ENCODE results near the gene DAAM1.

Gene DAAM1

DNA sequence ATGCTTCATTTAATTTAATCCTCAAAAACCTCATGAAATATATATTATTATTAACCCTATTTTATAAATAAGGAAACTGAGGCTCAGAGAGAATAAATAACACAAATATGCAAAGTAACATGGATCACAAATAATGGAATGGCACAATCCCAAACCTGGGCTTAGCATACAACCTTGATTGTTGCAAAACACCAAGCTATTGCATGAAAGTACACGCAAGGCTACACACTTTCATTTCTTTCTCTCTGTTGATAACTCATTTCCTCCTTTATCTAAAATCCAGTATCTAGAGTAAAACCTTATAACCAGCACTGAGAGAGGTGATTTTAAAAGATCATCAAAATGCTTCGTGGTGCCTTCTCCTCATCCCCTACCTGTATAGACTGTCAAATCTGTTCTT, 2.8 kb upstream of the DAAM1 start:
- TF ChIP-seq, protein P1, sequence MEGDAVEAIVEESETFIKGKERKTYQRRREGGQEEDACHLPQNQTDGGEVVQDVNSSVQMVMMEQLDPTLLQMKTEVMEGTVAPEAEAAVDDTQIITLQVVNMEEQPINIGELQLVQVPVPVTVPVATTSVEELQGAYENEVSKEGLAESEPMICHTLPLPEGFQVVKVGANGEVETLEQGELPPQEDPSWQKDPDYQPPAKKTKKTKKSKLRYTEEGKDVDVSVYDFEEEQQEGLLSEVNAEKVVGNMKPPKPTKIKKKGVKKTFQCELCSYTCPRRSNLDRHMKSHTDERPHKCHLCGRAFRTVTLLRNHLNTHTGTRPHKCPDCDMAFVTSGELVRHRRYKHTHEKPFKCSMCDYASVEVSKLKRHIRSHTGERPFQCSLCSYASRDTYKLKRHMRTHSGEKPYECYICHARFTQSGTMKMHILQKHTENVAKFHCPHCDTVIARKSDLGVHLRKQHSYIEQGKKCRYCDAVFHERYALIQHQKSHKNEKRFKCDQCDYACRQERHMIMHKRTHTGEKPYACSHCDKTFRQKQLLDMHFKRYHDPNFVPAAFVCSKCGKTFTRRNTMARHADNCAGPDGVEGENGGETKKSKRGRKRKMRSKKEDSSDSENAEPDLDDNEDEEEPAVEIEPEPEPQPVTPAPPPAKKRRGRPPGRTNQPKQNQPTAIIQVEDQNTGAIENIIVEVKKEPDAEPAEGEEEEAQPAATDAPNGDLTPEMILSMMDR (IDR thresholded peaks at IDR 0.05; ENCODE audit: low read depth, low read length) = no peak
- no peak for DNase-seq (ENCODE audit: low read depth, low spot score)
- in situ Hi-C loops (cut with HindIII; ENCODE audit: low sequenced_read_pairs) = no loop called here

DNA sequence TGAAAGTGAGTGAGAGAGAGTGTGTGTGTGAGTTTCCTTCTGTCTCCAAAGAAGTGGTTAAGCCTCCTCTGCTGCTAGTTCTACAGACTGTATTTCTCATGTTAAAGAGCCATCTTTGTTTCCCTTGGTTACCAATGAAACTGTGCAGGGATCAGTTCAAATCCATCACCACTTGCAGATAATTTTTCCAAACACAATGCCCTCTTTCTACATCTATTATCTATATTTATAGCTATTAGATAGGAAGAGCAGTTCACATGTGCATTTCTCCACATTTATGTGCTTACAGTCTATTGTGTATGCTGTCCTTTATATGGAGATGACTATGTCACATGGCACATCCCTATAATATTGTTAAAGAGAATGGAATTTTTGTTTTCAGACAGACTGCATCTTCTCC, 2.2 kb upstream of the DAAM1 start:
- in situ Hi-C loops (cut with HindIII; ENCODE audit: low sequenced_read_pairs) = no loop called here
- H3K4me3 ChIP-seq (ENCODE audit: low read depth, low read length) = no peak overlapping the region
- DNase-seq (ENCODE audit: low read depth, low spot score) = no peak
- TF ChIP-seq, protein P1 (IDR thresholded peaks at IDR 0.05; ENCODE audit: low read depth, low read length) = no peak

More for the DNA sequence above, 2.8 kb upstream of the DAAM1 start:
- H3K4me3 ChIP-seq (ENCODE audit: low read depth, low read length) = no peak overlapping the region

GRCh38 chr14:59187118-59187517, 1.3 kb upstream of the DAAM1 start:
- TF ChIP-seq, protein P1 (IDR thresholded peaks at IDR 0.05; ENCODE audit: low read depth, low read length) = no peak
- H3K4me3 ChIP-seq (ENCODE audit: low read depth, low read length) = no peak overlapping the region
- DNase-seq (ENCODE audit: low read depth, low spot score) = no peak
- in situ Hi-C loops (cut with HindIII; ENCODE audit: low sequenced_read_pairs) = no loop called here

- in situ Hi-C loops (cut with HindIII; ENCODE audit: low sequenced_read_pairs) = no loop called here
- TF ChIP-seq, protein P1 (IDR thresholded peaks at IDR 0.05; ENCODE audit: low read depth, low read length) = no peak
- peak overlapping the region; percentile 81 for H3K4me3 ChIP-seq (ENCODE audit: low read depth, low read length)
- DNase-seq (ENCODE audit: low read depth, low spot score) = no peak
These were observed 536 bp upstream of the DAAM1 start for GRCh38 chr14:59187802-59188460.

DNA sequence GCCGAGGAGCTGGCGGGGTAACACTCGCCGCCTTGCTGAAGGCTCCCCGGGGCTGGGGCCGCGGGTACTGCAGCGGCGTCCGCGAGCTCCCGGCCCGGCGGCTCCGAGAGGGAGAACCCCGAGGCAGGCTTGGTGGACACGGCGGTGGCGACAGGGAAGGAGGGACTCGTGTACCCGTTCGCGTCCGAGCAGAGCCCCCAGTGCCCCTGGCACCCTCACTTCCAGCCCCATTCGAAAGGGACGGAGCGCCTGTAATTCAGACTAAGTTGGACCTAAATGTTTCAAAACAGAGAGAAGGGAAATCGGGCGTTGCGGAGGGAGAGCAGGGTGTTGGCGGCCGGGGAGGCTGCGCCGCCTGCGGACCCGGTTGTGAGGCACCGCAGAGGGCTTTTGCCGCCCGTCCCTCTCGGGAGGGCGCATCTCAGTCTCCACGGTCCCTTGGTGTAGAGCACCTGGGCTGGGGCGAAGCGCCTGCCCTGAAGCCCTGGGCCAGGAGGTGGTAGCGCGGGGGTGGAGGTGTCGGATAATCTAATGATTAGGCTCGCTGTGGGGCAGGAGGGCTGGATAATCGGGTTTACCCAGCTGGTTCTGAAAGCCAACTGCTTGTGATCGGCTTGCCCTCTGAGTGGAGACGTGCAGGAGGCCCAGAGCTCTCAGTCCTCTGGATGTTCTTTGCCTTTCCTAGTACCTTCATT, 771 bp downstream of the DAAM1 start:
- in situ Hi-C loops (cut with HindIII; ENCODE audit: low sequenced_read_pairs) = no loop called here
- H3K4me3 ChIP-seq (ENCODE audit: low read depth, low read length) = peak overlapping the region; percentile 81
- DNase-seq (ENCODE audit: low read depth, low spot score) = peak; percentile 41
- TF ChIP-seq, protein P1 (IDR thresholded peaks at IDR 0.05; ENCODE audit: low read depth, low read length) = peak; percentile 12

GRCh38 chr14:59189786-59190368, 1.4 kb downstream of the DAAM1 start:
- TF ChIP-seq, protein P1 (IDR thresholded peaks at IDR 0.05; ENCODE audit: low read depth, low read length) = no peak
- peak overlapping the region; percentile 81 for H3K4me3 ChIP-seq (ENCODE audit: low read depth, low read length)
- peak; percentile 91 for DNase-seq (ENCODE audit: low read depth, low spot score)
- in situ Hi-C loops (cut with HindIII; ENCODE audit: low sequenced_read_pairs) = no loop called here
